ENCODE data around the gene PTCHD4.
"Not testable (repeated sequence)": the region's sequence is repeated elsewhere in the genome, so short reads cannot be mapped to it uniquely, and the experiment has no call there.

DNA sequence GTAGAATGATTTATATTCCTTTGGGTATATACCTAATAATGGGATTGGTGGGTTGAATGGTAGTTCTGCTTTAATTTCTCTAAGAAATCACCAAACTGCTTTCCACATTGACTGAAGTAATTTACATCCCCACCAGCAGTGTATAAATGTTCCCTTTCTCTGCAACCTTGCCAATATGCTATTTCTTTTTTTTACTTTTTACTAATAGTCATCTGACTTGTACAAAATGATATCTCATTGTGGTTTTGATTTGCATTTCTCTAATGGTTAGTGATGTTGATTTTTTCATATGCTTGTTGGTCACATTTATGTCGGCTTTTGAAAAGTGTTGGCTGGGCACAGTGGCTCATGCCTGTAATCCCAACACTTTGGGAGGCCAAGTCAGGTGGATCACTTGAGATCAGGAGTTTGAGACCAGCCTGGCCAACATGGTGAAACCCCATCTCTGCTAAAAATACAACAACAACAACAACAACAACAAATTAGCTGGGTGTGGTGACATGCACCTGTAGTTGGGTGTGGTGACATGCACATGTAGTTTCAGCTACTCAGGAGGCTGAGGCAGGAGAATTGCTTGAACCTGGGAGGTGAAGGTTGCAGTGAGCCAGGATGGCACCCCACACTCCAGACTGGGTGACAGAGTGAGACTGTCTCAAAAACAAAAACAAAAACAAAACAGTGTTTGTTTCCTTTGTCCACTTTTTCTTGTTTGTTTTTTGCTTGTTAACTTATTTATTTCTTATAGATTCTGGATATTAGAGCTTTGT, 11.2 kb upstream of the PTCHD4 start:
- TF ChIP-seq CTCF, POLR2A (IDR thresholded peaks at IDR 0.05): not testable (repeated sequence)

Measured in breast epithelium (tissue), 3 donors.